ENCODE measurements around the gene HLF. TPM values are rescaled to one million over a fixed set of nuclear protein-coding genes. Genes with fewer than 3 reads are reported as not detected.

Gene HLF
- total RNA-seq = 1 to 10 TPM in 1 of 2 donors, under 1 TPM in 1; 0.69 to 3.0 TPM

GRCh38 chr17:55264645-55265298 lies at the start of gene HLF:
HLF (plus strand) TSS chr17:55264960; CDS start chr17:55265485, 525 bp downstream.
- TF ChIP-seq CTCF (IDR thresholded peaks at IDR 0.05) = no peak
- Histone ChIP-seq H3K9me3 (no peaks in the 10 kb centered on the region), H3K9ac (ENCODE audit: low read depth in 2 of 2, low read length in 2 of 2) (peak within 1 kb of the TSS; percentile 32 to 45), H3K4me3 (peak within 1 kb of the TSS; percentile 37), H3K36me3 (no peaks in the 10 kb centered on the region), H3K27me3 (peaks cover 25% of the 10 kb centered on the region), H3K27ac (no peak within 1 kb of the TSS), H3K4me1 (no peaks in the 10 kb centered on the region)
- peak; percentile 84 for DNase-seq
- intact Hi-C loops (cut with DNase I) = no loop called here

- Histone ChIP-seq H3K27ac (no peak overlapping the region), H3K9ac (ENCODE audit: low read depth in 2 of 2, low read length in 2 of 2) (no peak overlapping the region), H3K36me3 (no peaks in the 10 kb centered on the region), H3K27me3 (no peaks in the 10 kb centered on the region), H3K9me3 (no peaks in the 10 kb centered on the region), H3K4me3 (no peak overlapping the region), H3K4me1 (no peaks in the 10 kb centered on the region)
- no peak for DNase-seq
- no peak for TF ChIP-seq CTCF (IDR thresholded peaks at IDR 0.05)
- intact Hi-C loops (cut with DNase I) = no loop called here
These were observed 49.0 kb upstream of the HLF start for GRCh38 chr17:55215711-55216110.

GRCh38 chr17:55216888-55217287 lies 47.9 kb upstream of the HLF start:
- no peaks in the 10 kb centered on the region for H3K27me3 ChIP-seq
- no peak for TF ChIP-seq CTCF (IDR thresholded peaks at IDR 0.05)
- H3K4me3 ChIP-seq = no peak overlapping the region
- H3K27ac ChIP-seq = no peak overlapping the region
- H3K9ac ChIP-seq (ENCODE audit: low read depth in 2 of 2, low read length in 2 of 2) = no peak overlapping the region
- no peaks in the 10 kb centered on the region for H3K36me3 ChIP-seq
- intact Hi-C loops (cut with DNase I) = no loop called here
- H3K9me3 ChIP-seq = no peaks in the 10 kb centered on the region
- DNase-seq = no peak
- H3K4me1 ChIP-seq = no peaks in the 10 kb centered on the region

GRCh38 chr17:55219459-55219858 lies 45.3 kb upstream of the HLF start:
- Histone ChIP-seq H3K9ac (ENCODE audit: low read depth in 2 of 2, low read length in 2 of 2) (no peak overlapping the region), H3K27ac (no peak overlapping the region), H3K4me3 (no peak overlapping the region), H3K27me3 (no peaks in the 10 kb centered on the region), H3K9me3 (no peaks in the 10 kb centered on the region), H3K36me3 (no peaks in the 10 kb centered on the region), H3K4me1 (no peaks in the 10 kb centered on the region)
- DNase-seq = no peak
- no peak for TF ChIP-seq CTCF (IDR thresholded peaks at IDR 0.05)
- intact Hi-C loops (cut with DNase I) = no loop called here

GRCh38 chr17:55219934-55220333 lies 44.8 kb upstream of the HLF start:
- Histone ChIP-seq H3K36me3 (no peaks in the 10 kb centered on the region), H3K9ac (ENCODE audit: low read depth in 2 of 2, low read length in 2 of 2) (no peak overlapping the region), H3K4me1 (no peaks in the 10 kb centered on the region), H3K27me3 (no peaks in the 10 kb centered on the region), H3K4me3 (no peak overlapping the region), H3K9me3 (no peaks in the 10 kb centered on the region), H3K27ac (no peak overlapping the region)
- TF ChIP-seq CTCF (IDR thresholded peaks at IDR 0.05) = no peak
- DNase-seq = no peak
- intact Hi-C loops (cut with DNase I) = no loop called here

Data from colonic mucosa (tissue), 4 donors.